HEK293 (cell line): ENCODE results near the gene ITGB6.

Experiments used
- CTCF ChIA-PET: fragments of 350-600 bp; formaldehyde crosslinking; extraction: SDS; loops from one replicate; lab custom pipeline; 2021; ENCODE audit warnings: antibody characterized with exemption; lab: Yijun Ruan, JAX
- POLR2A ChIA-PET: fragments of 300-600 bp; formaldehyde crosslinking; extraction: SDS; loops from one replicate; lab custom pipeline; 2020; ENCODE audit warnings: antibody characterized with exemption, inconsistent platforms; lab: Yijun Ruan, JAX
- H3K27ac ChIP-seq: fragments of 200-500 bp; sonication (Bioruptor generic); 2 replicates; pipeline ENCODE4 v1.5.1; 2014; ENCODE audit warnings: low read depth, low read length, control low read depth, inconsistent platforms; ENCODE audit errors: extremely low read depth
- H3K36me3 ChIP-seq, 2 experiments: fragments of 200-500 bp in 1 of 2; sonication (Bioruptor generic) in 1 of 2; 1 replicate in 1 of 2; 2 replicates in 1 of 2; pipeline ENCODE4 v1.5.1; 2014 to 2017; ENCODE audit warnings: inconsistent platforms in 2 of 2, low read length in 2 of 2; ENCODE audit not compliant: control insufficient read depth in 2 of 2, insufficient read depth in 1 of 2
- H3K4me1 ChIP-seq: fragments of 200-500 bp; sonication (Bioruptor generic); 2 replicates; pipeline ENCODE4 v1.5.1; 2014; ENCODE audit warnings: mild to moderate bottlenecking, low read length, inconsistent platforms; ENCODE audit not compliant: control insufficient read depth, insufficient read depth
- H3K4me3 ChIP-seq: 2 replicates; pipeline ENCODE4 v1.5.1; 2011; ENCODE audit warnings: low read depth, mild to moderate bottlenecking, control low read depth, low read length, moderate library complexity
- H3K9me3 ChIP-seq: fragments of 200-500 bp; sonication (Bioruptor generic); 2 replicates; pipeline ENCODE4 v1.5.1; 2014; ENCODE audit warnings: low read depth, low read length, inconsistent platforms; ENCODE audit not compliant: control insufficient read depth, insufficient read depth
- ATF2 ChIP-seq: fragments of 450-650 bp; formaldehyde crosslinking; IDR thresholded peaks from 2 replicates; pipeline ENCODE4 v1.5.1; 2016; ENCODE audit warnings: missing biosample characterization, missing genetic modification characterization, low read depth
- FEZF1 ChIP-seq: fragments of 450-650 bp; formaldehyde crosslinking; IDR thresholded peaks from 2 replicates; pipeline ENCODE4 v1.5.1; 2016; ENCODE audit warnings: missing biosample characterization, missing genetic modification characterization
- PATZ1 ChIP-seq: fragments of 450-650 bp; formaldehyde crosslinking; IDR thresholded peaks from 2 replicates; pipeline ENCODE4 v1.5.1; 2016; ENCODE audit warnings: missing biosample characterization, missing genetic modification characterization
- PRDM10 ChIP-seq: fragments of 450-650 bp; formaldehyde crosslinking; IDR thresholded peaks from 2 replicates; pipeline ENCODE4 v1.5.1; 2016; ENCODE audit warnings: missing biosample characterization, missing genetic modification characterization
- PRDM2 ChIP-seq: fragments of 450-650 bp; formaldehyde crosslinking; IDR thresholded peaks from 2 replicates; pipeline ENCODE4 v1.5.1; 2016; ENCODE audit warnings: missing biosample characterization, missing genetic modification characterization, borderline replicate concordance
- ZFHX2 ChIP-seq: fragments of 450-650 bp; formaldehyde crosslinking; conservative IDR thresholded peaks from 2 replicates; pipeline ENCODE4 v1.5.1; 2016; ENCODE audit warnings: missing biosample characterization, missing genetic modification characterization
- ZFP41 ChIP-seq: fragments of 450-650 bp; formaldehyde crosslinking; IDR thresholded peaks from 2 replicates; pipeline ENCODE4 v1.5.1; 2016; ENCODE audit warnings: missing biosample characterization, missing genetic modification characterization, borderline replicate concordance
- ZIC2 ChIP-seq: fragments of 450-650 bp; formaldehyde crosslinking; IDR thresholded peaks from 2 replicates; pipeline ENCODE4 v1.5.1; 2016; ENCODE audit warnings: missing biosample characterization, missing genetic modification characterization
- ZNF23 ChIP-seq: fragments of 450-650 bp; formaldehyde crosslinking; IDR thresholded peaks from 2 replicates; pipeline ENCODE4 v1.5.1; 2016; ENCODE audit warnings: missing biosample characterization, missing genetic modification characterization, borderline replicate concordance
- ZNF560 ChIP-seq: fragments of 450-650 bp; formaldehyde crosslinking; IDR thresholded peaks from 2 replicates; pipeline ENCODE4 v1.5.1; 2017; ENCODE audit warnings: missing biosample characterization, missing genetic modification characterization, borderline replicate concordance
- ZNF707 ChIP-seq: fragments of 450-650 bp; formaldehyde crosslinking; IDR thresholded peaks from 2 replicates; pipeline ENCODE4 v1.5.1; 2016; ENCODE audit warnings: missing biosample characterization, missing genetic modification characterization

ITGB6 gene

GRCh38 chr2:160209516-160209856 is 9.4 kb upstream of the ITGB6 start (continued):
- TF ChIP-seq PRDM2 (no peak), ZNF560 (no peak), PATZ1 (no peak), ATF2 (tag by site-specific recombination) (no peak)

- Histone ChIP-seq H3K27ac (no peak overlapping the region), H3K9me3 (no peaks in the 10 kb centered on the region), H3K4me1 (no peaks in the 10 kb centered on the region), H3K36me3 (no peaks in the 10 kb centered on the region)
- CTCF ChIA-PET = interaction anchor here (0.6 to 3.4 kb wide), 13 partner anchors 9 to 186 kb away, joined by 3 to 26 read pairs (median 3); partner anchors contain the start of gene ITGB6
- TF ChIP-seq FEZF1 (tag by site-specific recombination) (no peak), ZNF23 (no peak), ZNF707 (tag by site-specific recombination) (no peak)
- TF ChIP-seq, all 188 proteins: peak for 0
- no peak overlapping the region for H3K4me3 ChIP-seq
- POLR2A ChIA-PET = no interaction called here
Measured at GRCh38 chr2:160208655-160209515, 8.8 kb upstream of the ITGB6 start.

- POLR2A ChIA-PET = no interaction called here
- no peak overlapping the region for H3K27ac ChIP-seq
- CTCF ChIA-PET = interaction anchor here (0.8 to 1.1 kb wide), 3 partner anchors 10 to 95 kb away, joined by 3 to 5 read pairs (median 3); no protein-coding TSS in a partner anchor
- TF ChIP-seq ZFP41 (tag by site-specific recombination) = no peak
- TF ChIP-seq ZIC2 (tag by site-specific recombination) = peak; percentile 36; the same call in 1 of the 2 replicates
- TF ChIP-seq PRDM10 (tag by site-specific recombination) = peak; percentile 55
- peak; percentile 54; the same call in 1 of the 2 replicates for TF ChIP-seq ZFHX2 (tag by site-specific recombination)
- H3K36me3 ChIP-seq = no peaks in the 10 kb centered on the region
- H3K9me3 ChIP-seq = no peaks in the 10 kb centered on the region
- no peaks in the 10 kb centered on the region for H3K4me1 ChIP-seq
- no peak overlapping the region for H3K4me3 ChIP-seq
Measured at GRCh38 chr2:160207804-160208654, 8.0 kb upstream of the ITGB6 start.
